ENCODE data around the gene NLGN1.
A peak's percentile ranks its signal among the peaks of the same experiment; 100 is the strongest.

Gene NLGN1

GRCh38 chr3:173789530-173790162, 392.1 kb downstream of the NLGN1 start:
- no peak overlapping the region for H3K9ac ChIP-seq (ENCODE audit: low read length)
- H3K4me1 ChIP-seq (ENCODE audit: control insufficient read depth, insufficient read depth, low read length) = peaks cover 9% of the 10 kb centered on the region
- H3K36me3 ChIP-seq (ENCODE audit: control insufficient read depth, insufficient read depth, low read length) = no peaks in the 10 kb centered on the region
- H3K27me3 ChIP-seq (ENCODE audit: control insufficient read depth, insufficient read depth, low read length) = no peaks in the 10 kb centered on the region
- H3K27ac ChIP-seq (ENCODE audit: low read depth, low read length) = no peak overlapping the region
- no peaks in the 10 kb centered on the region for H3K9me3 ChIP-seq (ENCODE audit: control insufficient read depth, insufficient read depth, low read depth, low read length)
- no peak overlapping the region for H3K4me3 ChIP-seq (ENCODE audit: low read depth, low read length)

DNA sequence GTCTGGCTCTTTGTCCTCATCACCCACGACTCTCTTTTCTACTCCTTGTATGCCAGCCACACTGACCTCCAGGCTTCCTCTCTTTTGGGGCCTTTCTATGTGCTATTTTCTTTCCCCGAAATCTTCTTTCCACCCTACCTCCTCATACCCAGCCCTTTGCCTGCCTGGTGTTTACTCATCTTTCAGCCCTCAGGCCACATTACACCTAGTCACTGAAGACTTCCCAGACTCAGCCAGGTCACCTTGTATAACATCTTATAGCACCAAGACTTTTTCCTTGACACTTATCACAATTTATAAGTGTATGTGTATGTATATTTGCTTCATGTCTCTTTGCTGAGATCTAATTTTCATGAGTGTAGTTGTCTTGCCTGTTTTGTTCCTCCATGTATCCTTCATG, 396.4 kb downstream of the NLGN1 start:
- H3K4me1 ChIP-seq (ENCODE audit: control insufficient read depth, insufficient read depth, low read length) = peaks cover 30% of the 10 kb centered on the region
- H3K4me3 ChIP-seq (ENCODE audit: low read depth, low read length) = no peak overlapping the region
- H3K9ac ChIP-seq (ENCODE audit: low read length) = no peak overlapping the region
- H3K36me3 ChIP-seq (ENCODE audit: control insufficient read depth, insufficient read depth, low read length) = no peaks in the 10 kb centered on the region
- no peaks in the 10 kb centered on the region for H3K9me3 ChIP-seq (ENCODE audit: control insufficient read depth, insufficient read depth, low read depth, low read length)
- no peak overlapping the region for H3K27ac ChIP-seq (ENCODE audit: low read depth, low read length)
- no peaks in the 10 kb centered on the region for H3K27me3 ChIP-seq (ENCODE audit: control insufficient read depth, insufficient read depth, low read length)

DNA sequence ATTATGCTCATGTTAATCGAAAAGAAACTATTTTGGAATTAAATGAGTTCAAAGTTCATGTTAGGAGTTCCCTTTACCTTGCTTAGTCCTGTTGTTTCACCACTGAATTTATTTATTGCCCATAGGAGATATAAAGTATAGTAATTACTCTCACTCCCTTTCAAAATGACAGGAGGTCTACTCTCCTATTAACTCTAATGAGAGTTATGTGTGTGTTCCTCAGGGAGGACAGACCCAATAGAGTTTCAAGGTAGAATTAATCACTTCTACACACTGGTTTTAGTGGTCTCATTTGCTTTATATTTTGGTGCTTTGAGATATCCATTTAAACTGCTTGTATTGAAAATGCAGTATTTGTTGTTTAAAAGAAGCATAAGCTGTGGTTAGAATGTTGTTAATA, 398.9 kb downstream of the NLGN1 start:
- H3K9ac ChIP-seq (ENCODE audit: low read length) = no peak overlapping the region
- H3K9me3 ChIP-seq (ENCODE audit: control insufficient read depth, insufficient read depth, low read depth, low read length) = no peaks in the 10 kb centered on the region
- H3K27ac ChIP-seq (ENCODE audit: low read depth, low read length) = no peak overlapping the region
- no peaks in the 10 kb centered on the region for H3K27me3 ChIP-seq (ENCODE audit: control insufficient read depth, insufficient read depth, low read length)
- H3K4me1 ChIP-seq (ENCODE audit: control insufficient read depth, insufficient read depth, low read length) = peaks cover 51% of the 10 kb centered on the region
- no peaks in the 10 kb centered on the region for H3K36me3 ChIP-seq (ENCODE audit: control insufficient read depth, insufficient read depth, low read length)
- H3K4me3 ChIP-seq (ENCODE audit: low read depth, low read length) = no peak overlapping the region

- no peaks in the 10 kb centered on the region for H3K36me3 ChIP-seq (ENCODE audit: control insufficient read depth, insufficient read depth, low read length)
- no peaks in the 10 kb centered on the region for H3K27me3 ChIP-seq (ENCODE audit: control insufficient read depth, insufficient read depth, low read length)
- no peak overlapping the region for H3K9ac ChIP-seq (ENCODE audit: low read length)
- H3K27ac ChIP-seq (ENCODE audit: low read depth, low read length) = no peak overlapping the region; the same call in 1 of the 2 replicates
- H3K4me3 ChIP-seq (ENCODE audit: low read depth, low read length) = no peak overlapping the region
- H3K4me1 ChIP-seq (ENCODE audit: control insufficient read depth, insufficient read depth, low read length) = peaks cover 51% of the 10 kb centered on the region
- no peaks in the 10 kb centered on the region for H3K9me3 ChIP-seq (ENCODE audit: control insufficient read depth, insufficient read depth, low read depth, low read length)
These were observed 399.3 kb downstream of the NLGN1 start for GRCh38 chr3:173796890-173797289.

GRCh38 chr3:173799060-173799816, 401.7 kb downstream of the NLGN1 start:
- Histone ChIP-seq H3K9me3 (ENCODE audit: control insufficient read depth, insufficient read depth, low read depth, low read length) (no peaks in the 10 kb centered on the region), H3K4me3 (ENCODE audit: low read depth, low read length) (no peak overlapping the region), H3K27me3 (ENCODE audit: control insufficient read depth, insufficient read depth, low read length) (no peaks in the 10 kb centered on the region), H3K4me1 (ENCODE audit: control insufficient read depth, insufficient read depth, low read length) (peaks cover 46% of the 10 kb centered on the region), H3K9ac (ENCODE audit: low read length) (no peak overlapping the region), H3K27ac (ENCODE audit: low read depth, low read length) (peak overlapping the region; percentile 81; the same call in 1 of the 2 replicates), H3K36me3 (ENCODE audit: control insufficient read depth, insufficient read depth, low read length) (no peaks in the 10 kb centered on the region)

- H3K4me1 ChIP-seq (ENCODE audit: control insufficient read depth, insufficient read depth, low read length) = peaks cover 45% of the 10 kb centered on the region
- no peak overlapping the region for H3K4me3 ChIP-seq (ENCODE audit: low read depth, low read length)
- H3K27me3 ChIP-seq (ENCODE audit: control insufficient read depth, insufficient read depth, low read length) = no peaks in the 10 kb centered on the region
- H3K36me3 ChIP-seq (ENCODE audit: control insufficient read depth, insufficient read depth, low read length) = no peaks in the 10 kb centered on the region
- peak overlapping the region; percentile 81; the same call in 1 of the 2 replicates for H3K27ac ChIP-seq (ENCODE audit: low read depth, low read length)
- H3K9ac ChIP-seq (ENCODE audit: low read length) = no peak overlapping the region
- H3K9me3 ChIP-seq (ENCODE audit: control insufficient read depth, insufficient read depth, low read depth, low read length) = no peaks in the 10 kb centered on the region
These were observed 402.6 kb downstream of the NLGN1 start for GRCh38 chr3:173800154-173800553.

DNA sequence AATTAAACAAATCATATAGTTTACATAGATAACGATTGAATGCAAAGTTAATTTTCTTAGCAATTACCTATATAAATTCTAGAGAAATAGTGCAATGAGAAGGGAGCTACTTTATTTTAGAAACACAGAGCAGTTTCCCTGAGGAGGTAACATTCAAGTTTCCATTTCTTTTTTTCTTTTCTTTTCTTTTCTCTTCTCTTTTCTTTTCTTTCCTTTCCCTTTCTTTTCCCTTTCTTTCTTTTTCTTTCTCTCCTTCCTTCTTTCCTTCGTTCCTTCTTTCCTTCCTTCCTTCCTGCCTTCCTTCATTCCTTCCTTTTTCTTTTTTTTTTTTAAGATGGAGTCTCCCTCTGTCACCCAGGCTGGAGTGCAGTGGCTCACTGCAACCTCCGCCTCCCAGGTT, 417.3 kb downstream of the NLGN1 start:
- Histone ChIP-seq H3K4me3 (ENCODE audit: low read depth, low read length) (no peak overlapping the region), H3K27ac (ENCODE audit: low read depth, low read length) (no peak overlapping the region), H3K4me1 (ENCODE audit: control insufficient read depth, insufficient read depth, low read length) (peaks cover 27% of the 10 kb centered on the region), H3K36me3 (ENCODE audit: control insufficient read depth, insufficient read depth, low read length) (no peaks in the 10 kb centered on the region), H3K9me3 (ENCODE audit: control insufficient read depth, insufficient read depth, low read depth, low read length) (no peaks in the 10 kb centered on the region), H3K9ac (ENCODE audit: low read length) (no peak overlapping the region), H3K27me3 (ENCODE audit: control insufficient read depth, insufficient read depth, low read length) (no peaks in the 10 kb centered on the region)

- Histone ChIP-seq H3K4me1 (ENCODE audit: control insufficient read depth, insufficient read depth, low read length) (peaks cover 27% of the 10 kb centered on the region), H3K27me3 (ENCODE audit: control insufficient read depth, insufficient read depth, low read length) (no peaks in the 10 kb centered on the region), H3K27ac (ENCODE audit: low read depth, low read length) (no peak overlapping the region), H3K36me3 (ENCODE audit: control insufficient read depth, insufficient read depth, low read length) (no peaks in the 10 kb centered on the region), H3K4me3 (ENCODE audit: low read depth, low read length) (peak overlapping the region; percentile 28; the same call in 1 of the 2 replicates), H3K9ac (ENCODE audit: low read length) (no peak overlapping the region), H3K9me3 (ENCODE audit: control insufficient read depth, insufficient read depth, low read depth, low read length) (no peaks in the 10 kb centered on the region)
These were observed 421.8 kb downstream of the NLGN1 start for GRCh38 chr3:173819368-173819767.

GRCh38 chr3:173823911-173824460, 426.4 kb downstream of the NLGN1 start:
- Histone ChIP-seq H3K9me3 (ENCODE audit: control insufficient read depth, insufficient read depth, low read depth, low read length) (no peaks in the 10 kb centered on the region), H3K4me3 (ENCODE audit: low read depth, low read length) (no peak overlapping the region), H3K36me3 (ENCODE audit: control insufficient read depth, insufficient read depth, low read length) (no peaks in the 10 kb centered on the region), H3K27ac (ENCODE audit: low read depth, low read length) (no peak overlapping the region), H3K27me3 (ENCODE audit: control insufficient read depth, insufficient read depth, low read length) (no peaks in the 10 kb centered on the region), H3K9ac (ENCODE audit: low read length) (no peak overlapping the region), H3K4me1 (ENCODE audit: control insufficient read depth, insufficient read depth, low read length) (peaks cover 8% of the 10 kb centered on the region)

DNA sequence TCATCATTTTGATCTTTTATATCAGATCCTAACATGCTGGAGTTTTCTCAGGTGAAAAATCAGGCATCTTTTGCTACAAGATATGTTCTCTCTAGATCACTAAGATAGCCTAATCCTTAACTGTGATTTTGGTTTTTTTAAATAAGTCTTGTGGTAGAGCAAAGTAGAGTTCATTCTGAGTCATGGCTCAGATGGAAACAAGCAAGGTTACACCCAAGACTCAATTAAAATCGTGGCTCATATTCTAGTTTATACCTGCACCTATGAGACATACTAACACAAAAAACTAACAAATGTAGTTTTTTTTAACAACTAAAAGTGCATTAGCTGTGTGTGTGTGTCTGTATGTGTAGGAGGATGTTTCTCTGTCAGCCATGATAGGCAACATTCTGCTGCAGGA, 428.2 kb downstream of the NLGN1 start:
- H3K27ac ChIP-seq (ENCODE audit: low read depth, low read length) = no peak overlapping the region

DNA sequence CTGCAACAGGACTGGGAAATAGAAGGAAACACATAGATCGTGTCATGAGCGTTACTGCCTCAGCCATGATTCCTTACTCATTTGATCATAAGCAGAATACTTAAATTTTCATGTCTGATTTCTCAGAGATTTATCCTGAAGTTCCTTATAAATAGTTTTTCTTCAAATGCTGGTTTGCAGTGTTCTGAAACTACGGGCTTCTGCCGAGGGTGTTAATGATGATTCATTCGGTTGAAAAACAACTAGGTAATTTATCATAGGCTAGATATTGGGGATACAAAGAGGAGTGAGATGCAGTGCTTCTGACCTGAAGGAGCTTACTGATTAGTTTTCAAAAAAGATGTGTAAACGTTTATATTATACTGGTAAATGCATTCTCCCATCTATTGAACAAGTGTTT, 428.9 kb downstream of the NLGN1 start:
- H3K4me3 ChIP-seq (ENCODE audit: low read depth, low read length) = no peak overlapping the region
- no peaks in the 10 kb centered on the region for H3K36me3 ChIP-seq (ENCODE audit: control insufficient read depth, insufficient read depth, low read length)
- H3K9ac ChIP-seq (ENCODE audit: low read length) = no peak overlapping the region
- no peaks in the 10 kb centered on the region for H3K9me3 ChIP-seq (ENCODE audit: control insufficient read depth, insufficient read depth, low read depth, low read length)
- H3K4me1 ChIP-seq (ENCODE audit: control insufficient read depth, insufficient read depth, low read length) = no peaks in the 10 kb centered on the region
- no peaks in the 10 kb centered on the region for H3K27me3 ChIP-seq (ENCODE audit: control insufficient read depth, insufficient read depth, low read length)
- no peak overlapping the region for H3K27ac ChIP-seq (ENCODE audit: low read depth, low read length)

More for the DNA sequence above, 428.2 kb downstream of the NLGN1 start:
- Histone ChIP-seq H3K27me3 (ENCODE audit: control insufficient read depth, insufficient read depth, low read length) (no peaks in the 10 kb centered on the region), H3K4me1 (ENCODE audit: control insufficient read depth, insufficient read depth, low read length) (no peaks in the 10 kb centered on the region; the same call in 1 of the 2 replicates), H3K4me3 (ENCODE audit: low read depth, low read length) (no peak overlapping the region), H3K9me3 (ENCODE audit: control insufficient read depth, insufficient read depth, low read depth, low read length) (no peaks in the 10 kb centered on the region), H3K36me3 (ENCODE audit: control insufficient read depth, insufficient read depth, low read length) (no peaks in the 10 kb centered on the region), H3K9ac (ENCODE audit: low read length) (no peak overlapping the region)

Measured in HUES6 (cell line).